OCI-LY7 (cell line): ENCODE results near the gene MAP2K2. TPM values are rescaled to one million over a fixed set of nuclear protein-coding genes. Genes with fewer than 3 reads are reported as not detected.

Experiments used
- BruUV-seq: library from RNA; stranded (reverse); fragments of 400-500 nt; replicated peaks from 2 replicates; lab custom pipeline; 2021; lab: Mats Ljungman, UMichigan
- CTCF ChIA-PET: fragments of 300-600 bp; sonication (Branson Sonifier 250); formaldehyde crosslinking; loops from one replicate; lab custom pipeline; 2022; ENCODE audit warnings: antibody characterized with exemption; ENCODE audit not compliant: unreplicated experiment; lab: Charles Lee
- POLR2A ChIA-PET: fragments of 300-600 bp; sonication (Branson Sonifier 250); formaldehyde crosslinking; loops from one replicate; lab custom pipeline; 2022; ENCODE audit warnings: antibody characterized with exemption; lab: Charles Lee
- DNase-seq: peaks from one replicate; pipeline ENCODE4 v3.0.0-alpha.2; 2015; ENCODE audit warnings: low spot score
- H2AFZ ChIP-seq: fragments of 200-600 bp; sonication (generic), shearing (Covaris generic); 2 replicates; pipeline ENCODE4 v1.6.1; 2014; ENCODE audit warnings: mild to moderate bottlenecking, antibody characterized with exemption, low read length, moderate library complexity
- H3K27ac ChIP-seq: fragments of 200-600 bp; sonication (generic); 2 replicates; pipeline ENCODE4 v1.5.1; 2014; ENCODE audit warnings: mixed run types, low read depth, mild to moderate bottlenecking, moderate library complexity, low read length, inconsistent platforms; ENCODE audit not compliant: poor library complexity, severe bottlenecking
- H3K36me3 ChIP-seq: fragments of 200-600 bp; sonication (generic); 2 replicates; pipeline ENCODE4 v1.6.1; 2014; ENCODE audit warnings: mild to moderate bottlenecking, antibody characterized with exemption, low read length, moderate library complexity, mixed read lengths; ENCODE audit not compliant: insufficient read depth
- H3K4me1 ChIP-seq: fragments of 200-600 bp; sonication (generic); 2 replicates; pipeline ENCODE4 v1.5.1; 2014; ENCODE audit warnings: mild to moderate bottlenecking, low read length; ENCODE audit not compliant: insufficient read depth, poor library complexity, severe bottlenecking
- H3K4me2 ChIP-seq: fragments of 200-600 bp; sonication (generic); 2 replicates; pipeline ENCODE4 v1.6.1; 2014; ENCODE audit warnings: mild to moderate bottlenecking, low read length
- H3K4me3 ChIP-seq: fragments of 200-600 bp; sonication (generic); 2 replicates; pipeline ENCODE4 v1.5.1; 2014; ENCODE audit warnings: mild to moderate bottlenecking, low read depth, low read length; ENCODE audit not compliant: poor library complexity, severe bottlenecking
- H3K79me2 ChIP-seq: fragments of 200-600 bp; sonication (generic); 2 replicates; pipeline ENCODE4 v1.6.1; 2016; ENCODE audit warnings: low read depth, mild to moderate bottlenecking, low read length, moderate library complexity, mixed read lengths; ENCODE audit not compliant: insufficient read depth
- H3K9me2 ChIP-seq: fragments of 200-600 bp; sonication (generic); 2 replicates; pipeline ENCODE4 v1.6.1; 2016; ENCODE audit warnings: mild to moderate bottlenecking, low read length, mixed read lengths; ENCODE audit not compliant: insufficient read depth
- H3K9me3 ChIP-seq: fragments of 200-600 bp; sonication (generic); 2 replicates; pipeline ENCODE4 v1.6.1; 2014; ENCODE audit warnings: mild to moderate bottlenecking, mixed run types, low read length, mixed read lengths
- H4K20me1 ChIP-seq: fragments of 200-600 bp; sonication (generic); 2 replicates; pipeline ENCODE4 v1.6.1; 2014; ENCODE audit warnings: mild to moderate bottlenecking, antibody characterized with exemption, low read length, moderate library complexity, mixed read lengths; ENCODE audit not compliant: insufficient read depth
- CTCF ChIP-seq: fragments of 200-600 bp; sonication (generic); conservative IDR thresholded peaks from 2 replicates; pipeline ENCODE4 v1.5.1; 2014; ENCODE audit warnings: mild to moderate bottlenecking, antibody characterized with exemption, low read length, moderate library complexity, mixed read lengths
- EZH2phosphoT487 ChIP-seq: fragments of 200-600 bp; sonication (generic); IDR thresholded peaks from 2 replicates; pipeline ENCODE4 v1.6.1; 2018; ENCODE audit warnings: low read depth, borderline replicate concordance, mild to moderate bottlenecking, mixed run types, antibody characterized with exemption, low read length, moderate library complexity, mixed read lengths
- intact Hi-C: fragments of 100-400 bp; cut with micrococcal nuclease; formaldehyde crosslinking; loops from one replicate; pipeline ENCODE4 v1.10.0; 2022; ENCODE audit not compliant: unreplicated experiment
- total RNA-seq, 2 experiments: library from RNA; depleted of rRNA in 1 of 2; stranded (reverse); fragments of >200 nt in 1 of 2; shearing (Covaris generic) in 1 of 2; gene quantifications; 2 replicates each; pipeline ENCODE4 v1.2.3, GENCODE V29; 2014 to 2022

MAP2K2 gene
- total RNA-seq, 2 experiments from 2014 or later: 105 to 116 TPM

- Histone ChIP-seq H3K79me2 (peaks cover 13% of the 10 kb centered on the region), H3K4me2 (peak overlapping the region; percentile 97), H2AFZ (peak overlapping the region; percentile 94), H3K27ac (no peak overlapping the region), H3K4me3 (peak overlapping the region; percentile 75), H3K36me3 (peaks cover 11% of the 10 kb centered on the region; the same call in 1 of the 2 replicates), H4K20me1 (no peaks in the 10 kb centered on the region), H3K4me1 (peaks cover 15% of the 10 kb centered on the region), H3K9me2 (no peaks in the 10 kb centered on the region), H3K9me3 (no peaks in the 10 kb centered on the region)
- no peak for DNase-seq
- BruUV-seq: no TSS peak
- intact Hi-C loops: loop anchor here (5.0 kb wide), 1 partner anchor 137 kb away; the partner anchor contains the start of gene EEF2
- ChIA-PET CTCF (no interaction called here), POLR2A (interaction anchor here (0.9 kb wide), 1 partner anchor 10 kb away, joined by 3 read pairs; no protein-coding TSS in a partner anchor)
- TF ChIP-seq EZH2phosphoT487: no peak
Observed at GRCh38 chr19:4124638-4125037, 716 bp upstream of the MAP2K2 start.

- Histone ChIP-seq H3K27ac (no peak overlapping the region), H3K79me2 (peaks cover 13% of the 10 kb centered on the region), H4K20me1 (no peaks in the 10 kb centered on the region), H3K4me2 (peak overlapping the region; percentile 99), H3K4me3 (peak overlapping the region; percentile 75), H2AFZ (no peak overlapping the region), H3K36me3 (peaks cover 20% of the 10 kb centered on the region; the same call in 1 of the 2 replicates), H3K9me3 (no peaks in the 10 kb centered on the region), H3K4me1 (peaks cover 15% of the 10 kb centered on the region), H3K9me2 (no peaks in the 10 kb centered on the region)
- TF ChIP-seq EZH2phosphoT487: no peak
- no peak for TF ChIP-seq CTCF
- DNase-seq: no peak
- ChIA-PET CTCF (no interaction called here), POLR2A (no interaction called here)
- intact Hi-C loops: loop anchor here (5.0 kb wide), 1 partner anchor 135 kb away; the partner anchor contains the start of gene EEF2
- no TSS peak for BruUV-seq
Observed at GRCh38 chr19:4122480-4122879, 1.4 kb downstream of the MAP2K2 start.

- DNase-seq: no peak
- Histone ChIP-seq H3K79me2 (peaks cover 13% of the 10 kb centered on the region), H3K4me3 (no peak overlapping the region), H3K36me3 (peaks cover 27% of the 10 kb centered on the region), H3K4me1 (peaks cover 15% of the 10 kb centered on the region), H3K27ac (no peak overlapping the region), H3K4me2 (no peak overlapping the region), H4K20me1 (no peaks in the 10 kb centered on the region), H2AFZ (no peak overlapping the region), H3K9me3 (no peaks in the 10 kb centered on the region), H3K9me2 (no peaks in the 10 kb centered on the region)
- ChIA-PET POLR2A (no interaction called here), CTCF (no interaction called here)
- intact Hi-C loops: loop anchor here (5.0 kb wide), 1 partner anchor 135 kb away; the partner anchor contains the start of gene EEF2
- TF ChIP-seq CTCF (no peak), EZH2phosphoT487 (no peak)
- no TSS peak for BruUV-seq
Observed at GRCh38 chr19:4121815-4122214, 2.1 kb downstream of the MAP2K2 start.
